H9 (cell line): ENCODE results near the gene SOX14. TPM values are rescaled to one million over a fixed set of nuclear protein-coding genes. Genes with fewer than 3 reads are reported as not detected.

Experiments
- DNase-seq: peaks from one replicate; pipeline ENCODE4 v3.0.0-alpha.2; 2017
- H2AFZ ChIP-seq: one replicate; pipeline ENCODE4 v1.6.1; 2013; ENCODE audit warnings: mild to moderate bottlenecking, low read length, control low read depth, moderate library complexity
- H2AK5ac ChIP-seq: 2 replicates; pipeline ENCODE4 v1.6.1; 2013; ENCODE audit warnings: low read length, control low read depth, mixed read lengths; ENCODE audit not compliant: insufficient read length
- H2BK120ac ChIP-seq: one replicate; pipeline ENCODE4 v1.6.1; 2013; ENCODE audit warnings: low read depth, mild to moderate bottlenecking, low read length, control low read depth, inconsistent platforms; ENCODE audit not compliant: poor library complexity, severe bottlenecking
- H2BK12ac ChIP-seq: 2 replicates; pipeline ENCODE4 v1.6.1; 2013; ENCODE audit warnings: low read length, control low read depth, mixed read lengths, low read depth; ENCODE audit not compliant: insufficient read length
- H2BK15ac ChIP-seq: 2 replicates; pipeline ENCODE4 v1.6.1; 2013; ENCODE audit warnings: low read depth, low read length, control low read depth
- H2BK20ac ChIP-seq: one replicate; pipeline ENCODE4 v1.6.1; 2013; ENCODE audit warnings: low read depth, mild to moderate bottlenecking, low read length, control low read depth, inconsistent platforms; ENCODE audit not compliant: poor library complexity, severe bottlenecking
- H2BK5ac ChIP-seq: 2 replicates; pipeline ENCODE4 v1.6.1; 2013; ENCODE audit warnings: low read length, control low read depth, mixed read lengths; ENCODE audit not compliant: insufficient read length
- H3K14ac ChIP-seq: 2 replicates; pipeline ENCODE4 v1.6.1; 2013; ENCODE audit warnings: low read length, control low read depth; ENCODE audit not compliant: insufficient read depth
- H3K18ac ChIP-seq: 2 replicates; pipeline ENCODE4 v1.6.1; 2013; ENCODE audit warnings: low read depth, mild to moderate bottlenecking, mixed read lengths, low read length, control low read depth; ENCODE audit not compliant: insufficient read length
- H3K23ac ChIP-seq: 2 replicates; pipeline ENCODE4 v1.6.1; 2013; ENCODE audit warnings: low read length, control low read depth, mixed read lengths, low read depth; ENCODE audit not compliant: insufficient read length
- H3K23me2 ChIP-seq: 2 replicates; pipeline ENCODE4 v1.6.1; 2013; ENCODE audit warnings: low read depth, mild to moderate bottlenecking, mixed read lengths, low read length, control low read depth; ENCODE audit not compliant: insufficient read length, poor library complexity, severe bottlenecking
- H3K27ac ChIP-seq: 2 replicates; pipeline ENCODE4 v1.5.1; 2013; ENCODE audit warnings: low read length, control low read depth, mixed read lengths, low read depth; ENCODE audit not compliant: insufficient read length
- H3K27me3 ChIP-seq: 2 replicates; pipeline ENCODE4 v1.6.1; 2013; ENCODE audit warnings: low read length, control low read depth, inconsistent platforms; ENCODE audit not compliant: insufficient read depth
- H3K4ac ChIP-seq: 2 replicates; pipeline ENCODE4 v1.6.1; 2013; ENCODE audit warnings: low read depth, mild to moderate bottlenecking, control low read depth, inconsistent platforms, low read length, moderate library complexity
- H3K4me1 ChIP-seq: 2 replicates; pipeline ENCODE4 v1.6.1; 2013; ENCODE audit warnings: low read length, control low read depth, inconsistent platforms; ENCODE audit not compliant: insufficient read depth
- H3K4me2 ChIP-seq: 2 replicates; pipeline ENCODE4 v1.6.1; 2013; ENCODE audit warnings: low read length, control low read depth, mixed read lengths; ENCODE audit not compliant: insufficient read length, insufficient read depth
- H3K56ac ChIP-seq: 2 replicates; pipeline ENCODE4 v1.6.1; 2013; ENCODE audit warnings: low read depth, mild to moderate bottlenecking, mixed read lengths, low read length, control low read depth; ENCODE audit not compliant: insufficient read length
- H3K79me1 ChIP-seq: 2 replicates; pipeline ENCODE4 v1.6.1; 2013; ENCODE audit warnings: low read depth, mild to moderate bottlenecking, moderate library complexity, low read length, control low read depth, inconsistent platforms; ENCODE audit not compliant: insufficient read depth, poor library complexity, severe bottlenecking
- H3K79me2 ChIP-seq: 2 replicates; pipeline ENCODE4 v1.6.1; 2013; ENCODE audit warnings: low read length, control low read depth, inconsistent platforms; ENCODE audit not compliant: insufficient read depth
- H3K9ac ChIP-seq: 2 replicates; pipeline ENCODE4 v1.6.1; 2013; ENCODE audit warnings: low read length, control low read depth, mixed read lengths; ENCODE audit not compliant: insufficient read length; ENCODE audit errors: extremely low read depth
- H3K9me3 ChIP-seq: one replicate; pipeline ENCODE4 v1.6.1; 2013; ENCODE audit warnings: low read depth, low read length, inconsistent platforms; ENCODE audit not compliant: control insufficient read depth
- H3T11ph ChIP-seq: one replicate; pipeline ENCODE4 v1.6.1; 2013; ENCODE audit warnings: mild to moderate bottlenecking, low read length, control low read depth, inconsistent platforms
- H4K20me1 ChIP-seq: one replicate; pipeline ENCODE4 v1.6.1; 2013; ENCODE audit not compliant: control insufficient read depth, insufficient read length, insufficient read depth
- H4K5ac ChIP-seq: 2 replicates; pipeline ENCODE4 v1.6.1; 2013; ENCODE audit warnings: low read depth, mild to moderate bottlenecking, mixed read lengths, low read length, control low read depth; ENCODE audit not compliant: insufficient read length
- H4K8ac ChIP-seq: replicated peaks from 2 replicates; pipeline ENCODE4 v1.6.1; 2013; ENCODE audit warnings: low read length, control low read depth, mixed read lengths, low read depth; ENCODE audit not compliant: insufficient read length
- H4K91ac ChIP-seq: 2 replicates; pipeline ENCODE4 v1.6.1; 2013; ENCODE audit warnings: low read depth, mild to moderate bottlenecking, moderate library complexity, mixed read lengths, low read length, control low read depth; ENCODE audit not compliant: insufficient read length
- H3K27ac Mint-ChIP-seq, 3 experiments: 2 replicates in 2 of 3; 3 replicates in 1 of 3; pipeline ENCODE4 v1.8.0; 2020 to 2021; ENCODE audit warnings: mixed read lengths in 3 of 3, mild to moderate bottlenecking in 1 of 3, moderate library complexity in 1 of 3
- H3K27me3 Mint-ChIP-seq: 2 replicates; pipeline ENCODE4 v1.8.0; 2021; ENCODE audit warnings: low read depth, mild to moderate bottlenecking, moderate library complexity, mixed read lengths
- H3K36me3 Mint-ChIP-seq, 3 experiments: 2 replicates in 2 of 3; 3 replicates in 1 of 3; pipeline ENCODE4 v1.8.0; 2020 to 2021; ENCODE audit warnings: low read depth in 3 of 3, mixed read lengths in 3 of 3; ENCODE audit not compliant: insufficient read depth in 1 of 3
- H3K4me1 Mint-ChIP-seq, 2 experiments: 2 replicates each; pipeline ENCODE4 v1.8.0; 2020; ENCODE audit warnings: mixed read lengths in 2 of 2
- H3K4me3 Mint-ChIP-seq, 2 experiments: 2 replicates in 1 of 2; 3 replicates in 1 of 2; pipeline ENCODE4 v1.8.0; 2020 to 2021; ENCODE audit warnings: mild to moderate bottlenecking in 2 of 2, mixed read lengths in 2 of 2, moderate library complexity in 1 of 2
- H3K9me3 Mint-ChIP-seq, 2 experiments: 2 replicates in 1 of 2; 3 replicates in 1 of 2; pipeline ENCODE4 v1.8.0; 2020; ENCODE audit warnings: mild to moderate bottlenecking in 2 of 2, mixed read lengths in 2 of 2, moderate library complexity in 1 of 2
- WGBS: extraction: QIAGEN DNeasy Blood & Tissue Kit; methylation state at CpG from one replicate; pipeline ENCODE4 v1.1.7; 2013; ENCODE audit warnings: missing lambda C conversion rate, low lambda C conversion rate, mixed read lengths; ENCODE audit not compliant: insufficient read length; ENCODE audit errors: extremely low coverage; 5-methylcytosine and 5-hydroxymethylcytosine counted together
- total RNA-seq: library from RNA; stranded (reverse); gene quantifications from 2 replicates; pipeline ENCODE4 v1.2.1, GENCODE V29; 2021
- TF ChIP-seq, protein P1 (sequence below): fragments of 200-600 bp; sonication (generic); conservative IDR thresholded peaks from 3 replicates; pipeline ENCODE4 v1.8.0; 2021; ENCODE audit warnings: antibody characterized with exemption, mild to moderate bottlenecking

Gene SOX14
- total RNA-seq, 1 experiment from 2014 or later: 0.57 TPM

GRCh38 chr3:137763594-137763938 is 549 bp upstream of the SOX14 start:
- Mint-ChIP-seq H3K9me3 (peaks cover 0 to 2% of the 10 kb centered on the region in 2 experiments; a peak in 2 of 5 replicates), H3K27me3 (peaks cover 100% of the 10 kb centered on the region), H3K4me1 (peaks cover 73 to 82% of the 10 kb centered on the region in 2 experiments), H3K27ac (no peak overlapping the region), H3K36me3 (peaks cover 0 to 1% (median 0%) of the 10 kb centered on the region in 3 experiments; a peak in 1 of 7 replicates), H3K4me3 (peak overlapping the region; percentile 63 to 86)
- Histone ChIP-seq H2BK5ac (no peak overlapping the region), H3K79me2 (no peaks in the 10 kb centered on the region), H2BK15ac (no peak overlapping the region), H3K79me1 (no peaks in the 10 kb centered on the region), H3K23me2 (peaks cover 17% of the 10 kb centered on the region), H3K4me2 (peak overlapping the region; percentile 64), H4K5ac (no peak overlapping the region), H2BK120ac (no peak overlapping the region), H3K4me1 (no peaks in the 10 kb centered on the region), H2AK5ac (no peak overlapping the region), H3K9me3 (no peaks in the 10 kb centered on the region), H3K14ac (no peak overlapping the region), H3K23ac (no peak overlapping the region), H3K9ac (no peak overlapping the region), H3K4ac (no peak overlapping the region), H2BK20ac (no peak overlapping the region), H4K8ac (no peak overlapping the region), H3T11ph (no peak overlapping the region), H4K91ac (no peak overlapping the region), H4K20me1 (peaks cover 3% of the 10 kb centered on the region), H3K27ac (no peak overlapping the region), H2BK12ac (no peak overlapping the region), H3K18ac (no peak overlapping the region), H2AFZ (no peak overlapping the region), H3K56ac (no peak overlapping the region), H3K27me3 (peaks cover 85% of the 10 kb centered on the region)
- DNase-seq: peak; percentile 49
- WGBS: no CpG with 5 or more reads among the region's 18 CpGs
- TF ChIP-seq, protein P1, sequence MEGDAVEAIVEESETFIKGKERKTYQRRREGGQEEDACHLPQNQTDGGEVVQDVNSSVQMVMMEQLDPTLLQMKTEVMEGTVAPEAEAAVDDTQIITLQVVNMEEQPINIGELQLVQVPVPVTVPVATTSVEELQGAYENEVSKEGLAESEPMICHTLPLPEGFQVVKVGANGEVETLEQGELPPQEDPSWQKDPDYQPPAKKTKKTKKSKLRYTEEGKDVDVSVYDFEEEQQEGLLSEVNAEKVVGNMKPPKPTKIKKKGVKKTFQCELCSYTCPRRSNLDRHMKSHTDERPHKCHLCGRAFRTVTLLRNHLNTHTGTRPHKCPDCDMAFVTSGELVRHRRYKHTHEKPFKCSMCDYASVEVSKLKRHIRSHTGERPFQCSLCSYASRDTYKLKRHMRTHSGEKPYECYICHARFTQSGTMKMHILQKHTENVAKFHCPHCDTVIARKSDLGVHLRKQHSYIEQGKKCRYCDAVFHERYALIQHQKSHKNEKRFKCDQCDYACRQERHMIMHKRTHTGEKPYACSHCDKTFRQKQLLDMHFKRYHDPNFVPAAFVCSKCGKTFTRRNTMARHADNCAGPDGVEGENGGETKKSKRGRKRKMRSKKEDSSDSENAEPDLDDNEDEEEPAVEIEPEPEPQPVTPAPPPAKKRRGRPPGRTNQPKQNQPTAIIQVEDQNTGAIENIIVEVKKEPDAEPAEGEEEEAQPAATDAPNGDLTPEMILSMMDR: no peak
